PC-3 (cell line): Measurements from ENCODE around the gene LTA4H.

Experiments
- EZH2 ChIP-seq: fragments of 300-600 bp; sonication (generic); IDR thresholded peaks from one replicate; pipeline ENCODE4 v1.6.1; 2017; ENCODE audit warnings: antibody characterized with exemption, mild to moderate bottlenecking, low read length; ENCODE audit not compliant: unreplicated experiment
- EZH2phosphoT487 ChIP-seq: fragments of 300-600 bp; sonication (generic); IDR thresholded peaks from 2 replicates; pipeline ENCODE4 v1.6.1; 2018; ENCODE audit warnings: mild to moderate bottlenecking, antibody characterized with exemption, low read length, borderline replicate concordance

- TF ChIP-seq EZH2 = no peak
- TF ChIP-seq EZH2phosphoT487 = no peak
Measured at GRCh38 chr12:96061864-96062453, 26.6 kb upstream of the LTA4H start.
